ENCODE data around the gene CAPRIN1. TPM values are rescaled to one million over a fixed set of nuclear protein-coding genes. Genes with fewer than 3 reads are reported as not detected.

The CAPRIN1 gene
- total RNA-seq, 1 donor, result 145 TPM

DNA sequence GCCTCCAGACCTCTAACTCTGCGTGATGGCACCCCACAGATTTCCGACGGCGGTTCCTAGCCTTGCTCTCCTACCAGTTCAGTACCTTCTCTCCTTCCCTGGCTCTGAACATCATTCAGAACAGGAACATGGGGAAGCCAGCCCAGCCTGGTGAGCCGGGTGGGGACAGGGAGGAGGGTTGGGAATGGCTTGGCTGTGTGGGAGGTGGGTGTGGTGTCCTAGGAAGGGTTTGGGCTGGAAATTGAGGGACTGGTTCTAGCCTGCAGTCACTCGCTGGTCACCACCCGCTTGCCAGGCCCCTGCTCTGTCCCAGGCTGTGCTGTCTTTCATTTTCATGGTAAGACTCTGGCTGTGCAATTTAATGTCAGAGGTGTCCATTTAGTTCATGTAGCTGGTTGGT is 87.8 kb downstream of the CAPRIN1 start:
- DNase-seq (ENCODE audit: low read depth in 2 of 3, low spot score in 2 of 3), result no peak

DNA sequence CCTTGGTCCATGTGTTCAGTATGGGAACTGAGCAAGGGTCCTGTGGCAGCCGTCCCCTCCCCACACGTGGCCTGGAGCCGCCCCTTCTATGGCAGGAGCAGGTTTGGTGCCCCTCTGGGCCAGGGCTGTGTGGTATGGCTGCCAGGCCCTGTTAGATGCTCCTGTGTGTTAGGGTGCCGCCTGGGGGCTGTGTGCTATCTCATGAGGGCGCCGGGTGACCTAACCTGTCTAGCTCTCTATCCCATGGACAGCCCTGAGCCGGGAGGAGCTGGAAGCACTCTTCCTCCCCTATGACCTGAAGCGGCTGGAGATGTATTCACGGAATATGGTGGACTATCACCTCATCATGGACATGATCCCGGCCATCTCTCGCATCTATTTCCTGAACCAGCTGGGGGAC is 88.6 kb downstream of the CAPRIN1 start:
- no peak for DNase-seq (ENCODE audit: low read depth in 2 of 3, low spot score in 2 of 3)

DNA sequence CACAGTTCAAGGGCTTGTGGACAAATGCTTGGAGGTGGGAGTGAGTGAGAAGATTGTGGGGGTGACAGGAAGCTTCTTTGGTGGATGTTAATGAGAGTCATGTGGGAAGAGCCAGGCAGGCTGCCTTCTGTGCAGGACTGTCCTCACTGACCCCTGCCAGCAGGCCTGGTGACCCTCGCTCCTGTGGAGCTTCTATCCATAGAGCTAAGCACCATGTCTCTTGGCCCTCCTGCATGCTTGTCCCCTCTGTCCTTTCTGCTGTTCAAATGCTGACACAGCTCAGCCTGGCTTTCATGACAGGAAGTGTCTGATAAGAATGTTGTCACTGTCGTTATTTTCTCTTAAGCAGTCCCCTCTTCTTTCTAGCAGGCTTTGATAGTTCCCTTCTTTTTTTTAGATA is 91.5 kb downstream of the CAPRIN1 start:
- no peak for DNase-seq (ENCODE audit: low read depth in 2 of 3, low spot score in 2 of 3)

DNA sequence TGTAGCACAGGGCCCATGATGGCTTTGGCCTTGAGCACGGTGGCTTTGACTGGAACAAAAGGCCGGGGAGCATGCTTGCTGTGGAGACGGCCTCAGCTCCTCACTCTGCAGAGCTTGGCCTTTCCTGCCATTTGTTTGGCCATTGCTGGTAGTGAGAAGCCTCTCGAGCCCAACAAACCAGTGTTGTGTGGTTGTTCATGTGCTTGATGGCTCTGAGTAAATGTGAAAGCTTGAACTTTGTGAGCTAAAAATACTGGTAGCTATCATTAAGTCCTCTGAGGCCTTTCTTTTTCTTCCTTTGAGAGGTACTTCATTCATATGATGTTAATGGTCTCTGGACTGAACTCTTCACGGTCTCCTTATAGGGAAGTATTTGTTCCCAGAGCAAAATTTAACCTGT is 93.5 kb downstream of the CAPRIN1 start:
- DNase-seq (ENCODE audit: low read depth in 2 of 3, low spot score in 2 of 3), result no peak

DNA sequence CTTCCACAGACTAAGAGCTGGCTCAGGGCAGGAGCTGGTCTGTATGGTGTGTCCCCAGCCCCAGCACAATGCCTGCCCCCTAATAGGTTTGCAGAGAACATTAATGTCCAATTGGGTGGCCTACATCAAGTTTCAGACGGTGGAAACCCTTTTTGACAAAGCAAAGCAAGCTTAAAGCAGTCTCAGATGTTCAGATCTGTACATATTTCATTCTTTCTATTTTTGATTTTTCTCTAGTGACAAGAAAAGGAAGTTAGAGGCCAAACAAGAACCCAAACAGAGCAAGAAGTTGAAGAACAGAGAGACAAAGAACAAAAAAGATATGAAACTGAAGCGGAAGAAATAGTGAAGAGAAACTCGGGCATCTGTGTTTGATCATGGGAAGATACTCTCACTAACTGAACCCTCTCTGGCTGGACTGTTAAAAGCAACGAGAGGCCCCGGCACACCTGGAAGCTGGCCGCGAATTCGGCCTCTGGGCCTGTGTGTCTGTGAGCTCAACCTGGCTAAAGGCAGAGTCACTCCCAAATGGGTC is 94.4 kb downstream of the CAPRIN1 start:
- no peak for DNase-seq (ENCODE audit: low read depth in 2 of 3, low spot score in 2 of 3)

DNA sequence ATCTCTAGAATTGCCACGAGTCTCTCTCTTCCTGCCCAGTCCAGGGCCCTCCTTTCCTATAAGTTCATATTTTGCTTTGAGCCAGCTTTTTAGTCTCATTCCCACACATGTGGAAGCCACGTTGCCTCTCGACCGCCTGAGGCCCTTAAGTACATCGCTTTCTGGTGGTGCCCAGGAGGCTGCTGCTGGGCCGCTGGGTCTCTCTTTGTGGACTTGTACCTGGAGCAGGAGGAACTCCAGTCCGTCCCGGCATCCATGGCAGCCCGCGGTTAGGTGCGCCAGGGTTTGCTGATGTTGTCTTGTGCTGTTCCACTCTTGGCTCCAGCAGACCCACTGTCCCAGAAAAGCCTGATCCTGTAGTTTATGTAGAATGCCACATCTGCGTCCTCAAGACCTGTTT is 94.9 kb downstream of the CAPRIN1 start:
- DNase-seq (ENCODE audit: low read depth in 2 of 3, low spot score in 2 of 3), result no peak

DNA sequence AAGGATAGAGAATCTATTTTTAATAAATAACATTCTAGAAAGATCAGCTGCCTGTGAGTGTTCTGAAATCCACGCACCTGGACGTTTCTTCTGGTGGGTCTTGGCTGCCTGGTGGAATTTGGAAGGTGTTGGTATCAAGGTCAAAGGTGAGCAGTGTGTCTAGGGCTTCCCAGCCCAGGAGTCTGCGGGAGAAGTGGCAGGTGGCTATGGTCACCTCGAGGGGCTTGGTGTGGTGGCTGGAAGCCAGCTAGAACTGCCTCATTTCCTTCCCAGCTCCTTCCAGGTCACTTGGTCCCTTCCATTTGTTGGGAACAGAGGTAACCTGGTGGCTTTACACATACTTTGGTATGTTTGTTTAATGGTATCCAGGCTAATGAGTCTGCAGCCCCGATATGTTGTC is 95.3 kb downstream of the CAPRIN1 start:
- no peak for DNase-seq (ENCODE audit: low read depth in 2 of 3, low spot score in 2 of 3)

DNA sequence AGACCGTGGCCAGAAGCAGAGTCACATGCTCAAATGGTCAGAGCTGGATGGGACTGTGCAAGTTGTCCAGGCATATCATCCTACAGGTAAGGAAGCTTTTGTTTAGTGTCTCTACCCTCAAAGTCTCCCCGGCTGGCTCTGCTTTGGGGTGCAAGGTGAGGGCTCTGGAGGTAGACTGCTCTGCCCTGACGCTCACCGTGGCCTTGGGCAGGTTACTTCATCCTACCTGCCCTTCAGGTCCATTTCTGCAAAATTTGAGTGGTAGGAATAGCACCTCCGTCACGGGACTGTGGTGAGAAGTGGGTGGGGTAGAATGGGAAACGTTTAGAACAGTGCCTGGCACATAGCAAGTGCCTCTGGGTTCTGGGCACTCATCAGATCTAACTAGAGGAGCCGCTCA is 96.0 kb downstream of the CAPRIN1 start:
- no peak for DNase-seq (ENCODE audit: low read depth in 2 of 3, low spot score in 2 of 3)

DNA sequence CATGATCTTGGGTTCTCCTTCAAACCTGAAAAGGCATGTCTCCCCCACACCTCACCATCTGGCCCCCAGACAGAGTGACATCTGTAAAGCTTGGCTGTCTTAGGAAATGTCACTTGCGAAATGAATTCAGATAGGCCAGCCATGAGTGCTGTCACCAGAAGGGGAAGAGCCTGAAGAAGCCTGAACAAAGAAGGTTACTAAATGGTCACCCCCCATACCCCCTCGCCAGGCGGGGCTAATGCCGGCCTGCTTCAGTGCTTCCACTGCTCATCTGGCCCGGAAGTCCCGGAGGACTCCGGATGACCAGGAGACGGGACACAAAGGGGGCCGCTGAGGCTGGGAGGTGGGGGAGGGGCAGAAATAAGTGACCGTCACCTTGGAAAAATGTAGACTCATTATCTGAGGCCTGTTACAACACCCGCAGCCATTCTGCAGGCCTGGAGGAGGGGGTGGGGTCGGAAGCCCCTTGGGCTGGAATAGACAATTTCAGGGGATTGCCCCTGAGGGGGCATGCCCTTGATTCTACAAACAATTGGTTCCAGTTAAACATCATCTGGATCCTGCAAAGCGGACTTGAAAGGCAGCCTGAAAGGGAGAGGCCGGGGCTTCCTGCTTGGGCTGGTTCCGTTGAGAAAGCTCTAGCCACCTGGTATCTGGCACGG is 97.1 kb downstream of the CAPRIN1 start:
- DNase-seq (ENCODE audit: low read depth in 2 of 3, low spot score in 2 of 3), result no peak

DNA sequence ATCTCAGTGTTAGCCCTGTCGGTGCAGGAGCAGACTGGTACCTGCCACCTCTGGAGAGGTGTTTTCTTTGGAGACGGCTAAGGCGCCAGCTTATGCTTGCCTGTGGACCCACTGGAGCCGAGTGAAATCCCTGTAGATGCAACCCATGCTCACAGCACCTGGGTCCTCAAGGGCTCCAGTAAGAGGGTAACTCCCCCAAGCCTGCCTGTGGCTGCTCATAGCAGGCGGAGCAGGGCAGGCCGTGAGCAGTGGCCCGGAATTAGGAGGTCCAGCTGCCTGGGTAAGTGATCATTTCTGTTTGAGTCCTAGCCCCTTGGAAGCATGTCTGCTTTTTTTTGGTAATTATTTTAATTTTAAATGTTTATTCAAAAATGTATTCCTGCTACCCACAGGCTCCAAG is 97.7 kb downstream of the CAPRIN1 start:
- no peak for DNase-seq (ENCODE audit: low read depth in 2 of 3, low spot score in 2 of 3)

DNA sequence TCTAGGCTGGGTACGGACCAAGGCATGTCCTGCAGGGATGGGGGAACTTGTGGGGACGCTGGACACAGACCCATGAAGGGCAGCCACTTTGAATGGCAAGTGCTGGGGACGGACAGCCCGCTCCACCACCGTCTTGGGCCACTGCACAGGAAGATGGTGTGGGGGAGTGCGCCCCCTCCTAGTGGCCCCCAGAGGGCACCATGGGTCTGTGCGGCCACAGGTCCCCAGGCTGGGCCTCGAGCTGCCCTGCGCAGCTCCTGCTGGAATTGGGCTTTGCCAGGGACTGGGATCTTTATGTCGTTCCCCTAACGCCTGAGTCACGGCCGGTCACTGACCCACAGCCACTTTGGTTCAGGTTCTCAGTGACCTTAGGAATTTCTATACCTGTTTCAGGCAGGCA is 98.3 kb downstream of the CAPRIN1 start:
- DNase-seq (ENCODE audit: low read depth in 2 of 3, low spot score in 2 of 3), result peak in 1 of 3 donors; percentile 14

DNA sequence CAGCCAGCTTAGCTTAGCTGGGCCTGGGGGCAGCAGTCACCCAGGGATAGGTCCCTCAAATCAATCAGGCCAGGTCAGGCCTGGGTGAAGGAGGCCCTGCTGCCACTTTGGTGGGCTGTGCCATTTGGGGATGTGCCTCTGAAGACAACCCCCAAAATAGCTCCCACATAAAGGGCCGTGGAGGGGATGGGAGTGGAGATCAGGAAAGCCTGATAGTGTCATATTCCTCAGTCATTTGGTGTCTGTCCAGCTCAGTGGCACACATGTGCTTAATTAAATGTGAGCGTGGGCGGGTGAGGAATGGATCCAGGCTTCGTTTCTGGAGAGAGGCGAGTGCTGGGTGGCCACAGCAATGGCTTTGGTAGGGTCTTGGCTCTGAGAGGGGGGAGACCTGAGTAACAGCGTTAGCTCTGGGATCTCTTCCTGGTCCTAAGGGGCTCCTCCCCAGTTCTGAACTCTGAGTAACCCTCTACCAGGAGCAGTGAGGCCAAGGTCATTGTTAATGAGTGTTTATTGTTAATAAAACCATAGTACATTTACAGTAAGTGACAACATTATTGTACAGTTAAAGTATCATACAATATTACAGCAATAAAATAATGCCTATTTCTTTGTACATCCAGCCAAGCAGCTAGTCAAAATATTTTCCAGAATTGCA is 99.1 kb downstream of the CAPRIN1 start:
- no peak for DNase-seq (ENCODE audit: low read depth in 2 of 3, low spot score in 2 of 3)

Other genes starting within 250 kb of the CAPRIN1 start
- 148 TPM for gene LMO2, start 159.7 kb upstream of the CAPRIN1 start, total RNA-seq
- gene NAT10, start 53.9 kb downstream of the CAPRIN1 start, total RNA-seq, result 53.1 TPM

Measured in hematopoietic multipotent progenitor cell (in vitro differentiated cells).